ENCODE data around the gene MYOZ2. TPM values are rescaled to one million over a fixed set of nuclear protein-coding genes. Genes with fewer than 3 reads are reported as not detected.

Gene MYOZ2
- total and polyA plus RNA-seq, 2 of the 4 experiments (the other 2 are of a cell fraction): 0.17 to 0.18 TPM

DNA sequence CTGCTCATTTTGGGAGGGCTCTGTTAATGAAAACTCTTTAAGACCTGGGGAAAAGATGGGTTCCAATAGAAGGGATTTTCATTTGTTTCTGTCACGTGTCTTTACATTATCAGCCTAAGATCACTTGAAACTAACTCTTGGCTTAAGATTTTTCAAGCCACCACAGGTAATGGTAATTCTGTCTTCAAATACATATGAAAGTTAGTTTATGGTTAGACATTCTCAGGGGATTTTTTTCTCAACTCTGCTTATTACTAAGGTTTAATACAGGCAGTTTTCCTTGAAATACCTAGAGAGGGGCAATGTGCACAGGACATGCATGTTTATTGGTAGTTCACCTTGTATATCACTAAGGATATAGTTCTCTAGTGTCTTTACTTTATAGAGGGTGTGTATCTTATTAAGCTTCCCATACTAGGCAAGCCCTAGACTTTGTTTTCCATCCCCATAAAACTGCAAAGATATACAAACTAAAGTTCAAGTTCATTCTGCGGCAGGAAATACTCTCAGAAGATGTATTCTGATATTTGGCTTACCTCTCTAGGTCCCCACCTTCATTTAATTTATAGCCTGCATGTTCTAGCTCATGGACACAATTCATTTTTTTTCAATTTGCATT, 38.2 kb upstream of the MYOZ2 start:
- Histone ChIP-seq H4K8ac (ENCODE audit: low read depth in 2 of 2, low read length in 2 of 2) (no peak overlapping the region), H3K27ac (ENCODE audit: insufficient read depth, low read length) (no peak overlapping the region)
- intact Hi-C loops (cut with micrococcal nuclease): no loop called here

More for the DNA sequence above, 38.2 kb upstream of the MYOZ2 start:
- 0 out of 2 replicates have a peak, but pooled peaks cover 2% of the 10 kb centered on the region for H3K9me1 ChIP-seq (ENCODE audit: insufficient read depth, low read length)
- no peak overlapping the region for H3K4me3 ChIP-seq (ENCODE audit: insufficient read depth, low read depth, low read length)
- H4K5ac ChIP-seq (ENCODE audit: low read depth, low read length): no peak overlapping the region
- DNase-seq: no peak
- in situ Hi-C loops (cut with MboI; ENCODE audit: low sequenced_read_pairs) (no loop called here), dilution Hi-C loops (cut with HindIII; ENCODE audit: low sequenced_read_pairs, unreplicated experiment) (no loop called here)
- no peak overlapping the region for H2AK9ac ChIP-seq (replicated peaks; ENCODE audit: low read depth, low read length, poor library complexity)
- no peak overlapping the region for H3K4me2 ChIP-seq (ENCODE audit: low read depth, low read length)
- H4K20me1 ChIP-seq (ENCODE audit: insufficient read depth, low read length): no peaks in the 10 kb centered on the region
- no peak overlapping the region for H3K23ac ChIP-seq (ENCODE audit: low read depth, low read length)
- H3K36me3 ChIP-seq (ENCODE audit: control insufficient read depth, insufficient read depth, low read length): no peaks in the 10 kb centered on the region
- no peak overlapping the region for H3K56ac ChIP-seq (ENCODE audit: extremely low read depth, insufficient read depth, low read length)
- H2AK5ac ChIP-seq (ENCODE audit: low read depth, low read length): no peak overlapping the region
- H3K4me1 ChIP-seq (ENCODE audit: control insufficient read depth, insufficient read depth, low read length): peaks cover 6% of the 10 kb centered on the region; the same call in 1 of the 2 replicates
- no peak overlapping the region for H2BK15ac ChIP-seq (ENCODE audit: low read depth, low read length)
- ChIA-PET POLR2A (ENCODE audit: unreplicated experiment) (no interaction called here), CTCF (no interaction called here)
- H4K91ac ChIP-seq (ENCODE audit: insufficient read depth, low read depth, low read length): no peak overlapping the region
- H3K4ac ChIP-seq (ENCODE audit: low read depth, low read length): no peak overlapping the region
- no peak overlapping the region for H3K18ac ChIP-seq (ENCODE audit: low read depth, low read length)
- no CpG with 5 or more reads among the region's 2 CpGs for WGBS, 2 experiments (ENCODE audit: extremely low coverage in 2 of 2, insufficient read length in 1 of 2)
- H3K14ac ChIP-seq (replicated peaks; ENCODE audit: low read depth, low read length): no peak overlapping the region
- TF ChIP-seq CHD1 (IDR thresholded peaks at IDR 0.05; ENCODE audit: low read depth, low read length): no peak
- TF ChIP-seq RFX5 (IDR thresholded peaks at IDR 0.05; ENCODE audit: low read depth, low read length): no peak
- no peak for TF ChIP-seq RAD21 (IDR thresholded peaks at IDR 0.05; ENCODE audit: low read length)
- no peak for TF ChIP-seq MXI1 (IDR thresholded peaks at IDR 0.05; ENCODE audit: borderline replicate concordance, low read depth, low read length)
- no peak overlapping the region for H2AFZ ChIP-seq (replicated peaks; ENCODE audit: low read length, poor library complexity)
- no peak overlapping the region for H2BK120ac ChIP-seq (ENCODE audit: low read depth, low read length)
- ATAC-seq (ENCODE audit: low read depth): no peak
- H3K9ac ChIP-seq (ENCODE audit: low read depth, low read length): no peak overlapping the region
- no peaks in the 10 kb centered on the region for H3K27me3 ChIP-seq (ENCODE audit: control insufficient read depth, insufficient read depth, low read length)
- no TSS peak for BruUV-seq (replicated peaks)
- H2BK20ac ChIP-seq (ENCODE audit: low read depth, low read length): no peak overlapping the region
- no peak overlapping the region for H2BK5ac ChIP-seq (ENCODE audit: low read depth, low read length, poor library complexity, severe bottlenecking)
- no peaks in the 10 kb centered on the region for H3K79me1 ChIP-seq (ENCODE audit: low read depth in 1 of 2, low read length in 2 of 2)
- no peaks in the 10 kb centered on the region for H3K9me3 ChIP-seq (ENCODE audit: control insufficient read depth, insufficient read depth, low read length)
